ENCODE measurements around the gene DMGDH. TPM values are rescaled to one million over a fixed set of nuclear protein-coding genes. Genes with fewer than 3 reads are reported as not detected.

DMGDH gene
- total and polyA plus RNA-seq, 2 donors from 2014 or later = 10.4 to 39.7 TPM

DNA sequence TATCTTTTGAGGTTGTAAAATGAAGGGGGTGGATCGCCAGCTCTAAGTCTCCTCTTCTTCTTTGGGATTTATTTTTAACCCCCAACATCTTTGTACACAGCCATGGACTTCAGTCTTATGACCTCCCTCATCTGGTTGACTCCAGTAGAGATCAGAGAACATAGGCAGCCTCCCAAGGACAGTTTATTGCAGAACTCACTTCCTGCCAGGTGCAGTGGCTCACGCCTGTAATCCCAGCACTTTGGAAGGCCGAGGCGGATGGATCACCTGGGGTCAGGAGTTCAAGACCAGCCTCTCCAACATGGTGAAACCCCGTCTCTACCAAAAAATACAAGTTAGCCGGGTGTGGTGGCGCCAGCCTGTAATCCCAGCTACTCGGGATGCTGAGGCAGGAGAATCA lies 39.3 kb upstream of the DMGDH start:
- Histone ChIP-seq H3K4me1 (ENCODE audit: control insufficient read depth in 2 of 3, insufficient read depth in 2 of 3, low read depth in 1 of 3, low read length in 3 of 3) (peaks cover 0 to 6% (median 0%) of the 10 kb centered on the region in 3 donors), H3K27ac (ENCODE audit: low read depth in 2 of 2, low read length in 2 of 2) (no peak overlapping the region), H3K27me3 (ENCODE audit: control insufficient read depth, insufficient read depth, low read length) (peaks cover 17% of the 10 kb centered on the region), H3K9ac (ENCODE audit: low read length in 3 of 3) (no peak overlapping the region), H3K4me3 (ENCODE audit: low read length in 3 of 3) (no peak overlapping the region), H3K9me3 (ENCODE audit: control insufficient read depth in 2 of 3, insufficient read depth in 1 of 3, low read length in 3 of 3) (no peaks in the 10 kb centered on the region), H3K36me3 (ENCODE audit: control insufficient read depth in 2 of 3, insufficient read depth in 3 of 3, low read length in 3 of 3) (peaks cover 0 to 6% (median 0%) of the 10 kb centered on the region in 3 donors)
- DNase-seq (no peak), FAIRE-seq (no peak)
- intact Hi-C loops (cut with DNase I) = no loop called here
- TF ChIP-seq, protein P1, sequence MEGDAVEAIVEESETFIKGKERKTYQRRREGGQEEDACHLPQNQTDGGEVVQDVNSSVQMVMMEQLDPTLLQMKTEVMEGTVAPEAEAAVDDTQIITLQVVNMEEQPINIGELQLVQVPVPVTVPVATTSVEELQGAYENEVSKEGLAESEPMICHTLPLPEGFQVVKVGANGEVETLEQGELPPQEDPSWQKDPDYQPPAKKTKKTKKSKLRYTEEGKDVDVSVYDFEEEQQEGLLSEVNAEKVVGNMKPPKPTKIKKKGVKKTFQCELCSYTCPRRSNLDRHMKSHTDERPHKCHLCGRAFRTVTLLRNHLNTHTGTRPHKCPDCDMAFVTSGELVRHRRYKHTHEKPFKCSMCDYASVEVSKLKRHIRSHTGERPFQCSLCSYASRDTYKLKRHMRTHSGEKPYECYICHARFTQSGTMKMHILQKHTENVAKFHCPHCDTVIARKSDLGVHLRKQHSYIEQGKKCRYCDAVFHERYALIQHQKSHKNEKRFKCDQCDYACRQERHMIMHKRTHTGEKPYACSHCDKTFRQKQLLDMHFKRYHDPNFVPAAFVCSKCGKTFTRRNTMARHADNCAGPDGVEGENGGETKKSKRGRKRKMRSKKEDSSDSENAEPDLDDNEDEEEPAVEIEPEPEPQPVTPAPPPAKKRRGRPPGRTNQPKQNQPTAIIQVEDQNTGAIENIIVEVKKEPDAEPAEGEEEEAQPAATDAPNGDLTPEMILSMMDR (IDR thresholded peaks at IDR 0.05; ENCODE audit: borderline replicate concordance, extremely low read depth, insufficient read depth) = no peak

DNA sequence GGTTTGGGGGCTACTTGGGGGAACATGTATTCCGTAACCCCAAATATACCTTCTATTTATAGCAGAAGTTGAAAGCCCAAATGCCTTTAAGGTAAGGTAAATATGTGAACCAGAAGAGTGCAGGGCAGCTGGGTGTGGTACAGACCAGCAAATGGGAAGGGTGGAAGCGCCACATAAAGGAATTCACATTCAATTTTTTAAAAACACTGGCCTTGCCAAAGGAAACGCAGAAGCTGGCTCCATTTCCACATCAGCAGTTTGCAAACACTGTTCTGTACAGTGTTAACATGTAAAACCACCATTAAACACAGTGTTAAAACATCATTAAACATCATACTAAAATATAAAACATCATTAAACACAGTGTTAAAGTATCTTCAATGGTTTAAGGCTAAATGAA lies 38.6 kb upstream of the DMGDH start:
- H3K9me3 ChIP-seq (ENCODE audit: control insufficient read depth in 2 of 3, insufficient read depth in 1 of 3, low read length in 3 of 3) = no peaks in the 10 kb centered on the region
- no peak overlapping the region for H3K4me3 ChIP-seq (ENCODE audit: low read length in 3 of 3)
- intact Hi-C loops (cut with DNase I) = no loop called here
- no peak overlapping the region for H3K9ac ChIP-seq (ENCODE audit: low read length in 3 of 3)
- peaks cover 0 to 6% (median 0%) of the 10 kb centered on the region in 3 donors for H3K36me3 ChIP-seq (ENCODE audit: control insufficient read depth in 2 of 3, insufficient read depth in 3 of 3, low read length in 3 of 3)
- no peak overlapping the region for H3K27ac ChIP-seq (ENCODE audit: low read depth in 2 of 2, low read length in 2 of 2)
- H3K27me3 ChIP-seq (ENCODE audit: control insufficient read depth, insufficient read depth, low read length) = peaks cover 14% of the 10 kb centered on the region
- no peak for FAIRE-seq
- DNase-seq = no peak
- H3K4me1 ChIP-seq (ENCODE audit: control insufficient read depth in 2 of 3, insufficient read depth in 2 of 3, low read depth in 1 of 3, low read length in 3 of 3) = peaks cover 0 to 6% (median 0%) of the 10 kb centered on the region in 3 donors
- TF ChIP-seq, protein P1 (IDR thresholded peaks at IDR 0.05; ENCODE audit: borderline replicate concordance, extremely low read depth, insufficient read depth) = no peak

DNA sequence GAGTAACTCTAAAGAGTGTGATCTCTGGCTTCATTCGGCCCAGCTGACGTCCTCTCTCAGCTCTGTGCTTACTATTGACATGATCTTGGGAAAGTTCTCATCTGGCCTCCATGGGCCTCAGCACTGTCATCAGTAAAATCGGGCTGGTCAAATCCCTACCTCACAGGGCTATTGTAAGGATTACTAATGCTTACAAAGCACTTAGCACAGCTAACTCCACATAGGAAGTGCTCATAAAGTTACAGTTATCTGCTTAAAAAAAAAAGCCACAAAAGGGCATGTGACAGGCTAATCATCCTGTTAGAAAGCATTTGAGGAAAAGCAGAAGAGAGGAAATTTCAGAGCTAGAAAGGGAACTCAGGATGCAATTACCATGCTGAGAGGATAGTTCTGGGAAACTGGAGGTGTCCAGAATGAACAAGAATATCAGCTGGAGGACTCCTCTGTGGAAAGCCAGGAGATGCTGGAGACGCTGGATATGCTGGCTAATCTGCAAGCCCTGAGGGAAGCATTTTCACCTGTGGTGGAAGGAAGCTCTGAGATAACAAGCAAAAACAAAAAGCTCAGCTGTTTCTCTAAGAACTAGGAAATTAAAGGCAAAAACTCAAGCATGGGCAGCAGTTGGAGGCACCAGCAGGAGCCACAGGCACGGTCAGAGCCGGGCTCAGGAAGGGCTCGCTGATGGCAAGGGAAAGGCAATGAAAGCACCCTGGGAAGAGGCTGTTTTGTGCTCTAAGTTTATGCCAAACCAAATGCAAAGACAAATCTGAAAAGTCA lies 37.7 kb upstream of the DMGDH start:
- Histone ChIP-seq H3K36me3 (ENCODE audit: control insufficient read depth in 2 of 3, insufficient read depth in 3 of 3, low read length in 3 of 3) (peaks cover 0 to 6% (median 0%) of the 10 kb centered on the region in 3 donors), H3K9ac (ENCODE audit: low read length in 3 of 3) (no peak overlapping the region), H3K27ac (ENCODE audit: low read depth in 2 of 2, low read length in 2 of 2) (no peak overlapping the region), H3K27me3 (ENCODE audit: control insufficient read depth, insufficient read depth, low read length) (peaks cover 7% of the 10 kb centered on the region), H3K9me3 (ENCODE audit: control insufficient read depth in 2 of 3, insufficient read depth in 1 of 3, low read length in 3 of 3) (no peaks in the 10 kb centered on the region), H3K4me3 (ENCODE audit: low read length in 3 of 3) (no peak overlapping the region), H3K4me1 (ENCODE audit: control insufficient read depth in 2 of 3, insufficient read depth in 2 of 3, low read depth in 1 of 3, low read length in 3 of 3) (peaks cover 0 to 6% (median 0%) of the 10 kb centered on the region in 3 donors)
- no peak for FAIRE-seq
- DNase-seq = no peak
- TF ChIP-seq, protein P1 (IDR thresholded peaks at IDR 0.05; ENCODE audit: borderline replicate concordance, extremely low read depth, insufficient read depth) = no peak
- intact Hi-C loops (cut with DNase I) = no loop called here
